ENCODE results near the gene C19orf25. TPM values are rescaled to one million over a fixed set of nuclear protein-coding genes. Genes with fewer than 3 reads are reported as not detected.

C19orf25 gene
- total and polyA plus RNA-seq, 2 of the 13 experiments (the other 11 are each of a cell fraction or from before 2014, with no cell fraction given), result 14.2 to 32.4 TPM

DNA sequence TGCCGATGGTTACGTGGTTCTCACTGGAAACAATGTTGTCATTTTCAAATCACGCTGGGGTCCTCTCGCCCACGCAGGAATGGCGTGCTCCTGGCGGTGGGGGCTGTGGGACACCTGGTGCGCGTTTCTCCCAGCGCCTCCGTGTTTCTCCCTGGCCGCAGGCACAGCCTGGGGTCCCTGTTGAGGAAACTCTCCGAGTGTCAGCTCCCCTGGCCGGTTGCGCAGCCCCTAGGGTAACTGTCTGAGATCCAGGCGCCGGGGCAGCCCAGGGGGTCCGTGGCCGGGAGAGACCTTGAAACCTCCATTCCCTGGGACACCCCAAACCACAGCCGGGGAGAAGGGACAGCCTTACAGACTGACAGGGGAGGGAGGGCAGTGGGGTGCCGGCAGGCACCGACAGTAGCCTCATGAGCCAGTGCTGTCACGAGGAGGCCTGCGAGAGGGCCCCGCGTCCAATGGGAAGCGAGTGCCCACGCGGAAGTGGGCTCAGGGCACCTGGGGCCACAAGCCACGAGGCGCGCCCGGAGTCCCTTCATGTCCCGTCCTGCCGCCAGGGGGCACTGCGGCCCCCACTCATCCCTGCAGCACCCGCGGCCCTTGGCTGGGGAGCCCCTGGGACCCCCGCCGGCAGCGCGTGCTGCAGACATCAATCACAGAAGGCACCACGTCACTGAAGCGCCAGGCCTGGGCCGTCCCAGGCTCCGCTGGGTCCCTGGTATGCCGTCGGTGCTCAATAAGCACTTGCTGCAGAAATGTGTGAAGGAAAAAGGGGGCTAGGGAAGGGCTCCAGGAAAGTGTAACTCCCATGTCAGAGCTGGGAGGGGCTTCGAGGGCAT lies 24.3 kb upstream of the C19orf25 start (continued):
- TF ChIP-seq, protein P1, sequence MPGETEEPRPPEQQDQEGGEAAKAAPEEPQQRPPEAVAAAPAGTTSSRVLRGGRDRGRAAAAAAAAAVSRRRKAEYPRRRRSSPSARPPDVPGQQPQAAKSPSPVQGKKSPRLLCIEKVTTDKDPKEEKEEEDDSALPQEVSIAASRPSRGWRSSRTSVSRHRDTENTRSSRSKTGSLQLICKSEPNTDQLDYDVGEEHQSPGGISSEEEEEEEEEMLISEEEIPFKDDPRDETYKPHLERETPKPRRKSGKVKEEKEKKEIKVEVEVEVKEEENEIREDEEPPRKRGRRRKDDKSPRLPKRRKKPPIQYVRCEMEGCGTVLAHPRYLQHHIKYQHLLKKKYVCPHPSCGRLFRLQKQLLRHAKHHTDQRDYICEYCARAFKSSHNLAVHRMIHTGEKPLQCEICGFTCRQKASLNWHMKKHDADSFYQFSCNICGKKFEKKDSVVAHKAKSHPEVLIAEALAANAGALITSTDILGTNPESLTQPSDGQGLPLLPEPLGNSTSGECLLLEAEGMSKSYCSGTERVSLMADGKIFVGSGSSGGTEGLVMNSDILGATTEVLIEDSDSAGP (CRISPR knock-in tag; IDR thresholded peaks at IDR 0.05; ENCODE audit: borderline replicate concordance), result peak; percentile 81; the same call in 1 of the 2 replicates
- no peak for TF ChIP-seq RFXANK (CRISPR knock-in tag; IDR thresholded peaks at IDR 0.05)
- peak; percentile 29; the same call in 1 of the 2 replicates for TF ChIP-seq BCL6 (CRISPR knock-in tag; IDR thresholded peaks at IDR 0.05)
- TF ChIP-seq, protein P2, sequence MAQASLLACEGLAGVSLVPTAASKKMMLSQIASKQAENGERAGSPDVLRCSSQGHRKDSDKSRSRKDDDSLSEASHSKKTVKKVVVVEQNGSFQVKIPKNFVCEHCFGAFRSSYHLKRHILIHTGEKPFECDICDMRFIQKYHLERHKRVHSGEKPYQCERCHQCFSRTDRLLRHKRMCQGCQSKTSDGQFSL (CRISPR knock-in tag; IDR thresholded peaks at IDR 0.05), result no peak
- TF ChIP-seq, protein P3, sequence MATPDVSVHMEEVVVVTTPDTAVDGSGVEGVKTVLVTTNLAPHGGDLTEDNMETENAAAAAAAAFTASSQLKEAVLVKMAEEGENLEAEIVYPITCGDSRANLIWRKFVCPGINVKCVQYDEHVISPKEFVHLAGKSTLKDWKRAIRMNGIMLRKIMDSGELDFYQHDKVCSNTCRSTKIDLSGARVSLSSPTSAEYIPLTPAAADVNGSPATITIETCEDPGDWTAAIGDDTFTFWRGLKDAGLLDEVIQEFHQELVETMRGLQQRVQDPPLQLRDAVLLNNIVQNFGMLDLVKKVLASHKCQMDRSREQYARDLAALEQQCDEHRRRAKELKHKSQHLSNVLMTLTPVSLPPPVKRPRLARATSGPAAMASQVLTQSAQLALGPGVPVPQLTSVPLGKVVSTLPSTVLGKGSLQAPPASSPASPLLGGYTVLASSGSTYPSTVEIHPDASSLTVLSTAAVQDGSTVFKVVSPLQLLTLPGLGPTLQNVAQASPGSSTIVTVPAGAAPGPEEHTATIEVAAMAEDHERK (CRISPR knock-in tag; IDR thresholded peaks at IDR 0.05; ENCODE audit: low read depth), result no peak
- TF ChIP-seq KLF16 (CRISPR knock-in tag; IDR thresholded peaks at IDR 0.05), result 0 out of 4 replicates have a peak, but pooled peaks of 1 of the 2 experiments have one; percentile 27
- no peak for TF ChIP-seq STAT5B (CRISPR knock-in tag; IDR thresholded peaks at IDR 0.05)
- TF ChIP-seq, protein P4, sequence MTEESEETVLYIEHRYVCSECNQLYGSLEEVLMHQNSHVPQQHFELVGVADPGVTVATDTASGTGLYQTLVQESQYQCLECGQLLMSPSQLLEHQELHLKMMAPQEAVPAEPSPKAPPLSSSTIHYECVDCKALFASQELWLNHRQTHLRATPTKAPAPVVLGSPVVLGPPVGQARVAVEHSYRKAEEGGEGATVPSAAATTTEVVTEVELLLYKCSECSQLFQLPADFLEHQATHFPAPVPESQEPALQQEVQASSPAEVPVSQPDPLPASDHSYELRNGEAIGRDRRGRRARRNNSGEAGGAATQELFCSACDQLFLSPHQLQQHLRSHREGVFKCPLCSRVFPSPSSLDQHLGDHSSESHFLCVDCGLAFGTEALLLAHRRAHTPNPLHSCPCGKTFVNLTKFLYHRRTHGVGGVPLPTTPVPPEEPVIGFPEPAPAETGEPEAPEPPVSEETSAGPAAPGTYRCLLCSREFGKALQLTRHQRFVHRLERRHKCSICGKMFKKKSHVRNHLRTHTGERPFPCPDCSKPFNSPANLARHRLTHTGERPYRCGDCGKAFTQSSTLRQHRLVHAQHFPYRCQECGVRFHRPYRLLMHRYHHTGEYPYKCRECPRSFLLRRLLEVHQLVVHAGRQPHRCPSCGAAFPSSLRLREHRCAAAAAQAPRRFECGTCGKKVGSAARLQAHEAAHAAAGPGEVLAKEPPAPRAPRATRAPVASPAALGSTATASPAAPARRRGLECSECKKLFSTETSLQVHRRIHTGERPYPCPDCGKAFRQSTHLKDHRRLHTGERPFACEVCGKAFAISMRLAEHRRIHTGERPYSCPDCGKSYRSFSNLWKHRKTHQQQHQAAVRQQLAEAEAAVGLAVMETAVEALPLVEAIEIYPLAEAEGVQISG (CRISPR knock-in tag; IDR thresholded peaks at IDR 0.05), result peak; percentile 44; the same call in 1 of the 2 replicates
- 0 out of 2 replicates have a peak, but pooled peaks have one; percentile 19 for TF ChIP-seq HDAC2 (CRISPR knock-in tag; IDR thresholded peaks at IDR 0.05)
